NCI-H345 (cell line): ENCODE measurements around the gene ZNF236.

Experiments used
- DNase-seq: peaks from one replicate; lab custom pipeline; 2025; lab: John Stamatoyannopoulos, UW

ZNF236 gene

GRCh38 chr18:76973520-76974266 lies 151.3 kb downstream of the ZNF236 start:
- no peak for DNase-seq

GRCh38 chr18:76974386-76974785 lies 152.0 kb downstream of the ZNF236 start:
- no peak for DNase-seq

GRCh38 chr18:76975577-76976110 lies 153.3 kb downstream of the ZNF236 start:
- DNase-seq: no peak

DNA sequence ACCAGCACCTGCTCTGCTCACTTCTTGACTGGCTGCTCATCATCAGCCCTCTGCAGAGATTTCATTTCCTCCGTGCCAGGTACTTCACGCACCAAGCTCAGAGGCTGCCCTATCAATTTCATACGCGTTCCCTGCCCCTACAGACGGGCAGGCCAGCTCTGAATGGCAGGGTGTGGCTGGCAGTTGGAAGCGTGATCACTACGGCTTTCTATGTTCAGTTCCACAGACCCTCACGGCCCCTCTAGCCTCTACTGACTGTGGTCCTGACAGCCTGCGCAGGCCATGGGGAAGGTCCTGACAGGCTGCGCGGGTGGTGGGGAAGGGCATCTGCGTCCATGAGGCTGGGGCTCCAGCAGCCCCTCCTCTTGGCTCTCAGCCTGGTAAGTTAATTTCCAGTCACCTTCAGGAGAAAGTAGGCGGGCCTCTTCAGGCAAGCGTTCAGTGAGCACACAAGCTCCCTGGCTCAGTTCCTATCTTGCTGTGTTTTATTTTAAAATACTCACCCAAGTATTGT lies 154.8 kb downstream of the ZNF236 start:
- peak; percentile 83 for DNase-seq

DNA sequence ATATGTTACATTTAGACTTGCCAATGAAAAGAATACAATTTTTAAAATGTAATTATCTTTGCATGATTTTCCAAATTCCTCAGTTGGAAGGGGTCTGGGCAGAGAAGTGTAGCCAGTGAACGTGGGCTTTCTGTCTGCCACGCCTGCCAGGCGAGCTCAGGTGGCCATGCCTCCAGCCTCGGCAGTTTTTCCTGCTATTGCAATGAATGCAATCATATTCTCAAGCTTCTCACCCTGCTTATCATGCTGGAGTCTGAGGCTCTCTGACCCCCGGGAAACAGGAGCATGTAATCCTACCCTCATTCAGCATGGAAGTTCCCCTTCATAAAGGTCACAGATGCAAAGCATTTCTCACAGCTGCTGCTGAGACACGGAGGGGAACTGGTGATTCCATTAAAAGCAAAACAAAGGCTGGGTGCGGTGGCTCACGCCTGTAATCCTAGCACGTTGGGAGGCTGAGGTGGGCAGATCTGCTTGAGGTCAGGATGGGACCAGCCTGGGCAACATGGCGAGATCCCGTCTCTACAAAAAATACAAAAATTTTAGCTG lies 155.4 kb downstream of the ZNF236 start:
- DNase-seq: peak; percentile 30

- no peak for DNase-seq
These were observed 156.3 kb downstream of the ZNF236 start for GRCh38 chr18:76978616-76979015.

GRCh38 chr18:76979111-76979751 lies 156.9 kb downstream of the ZNF236 start:
- no peak for DNase-seq

DNA sequence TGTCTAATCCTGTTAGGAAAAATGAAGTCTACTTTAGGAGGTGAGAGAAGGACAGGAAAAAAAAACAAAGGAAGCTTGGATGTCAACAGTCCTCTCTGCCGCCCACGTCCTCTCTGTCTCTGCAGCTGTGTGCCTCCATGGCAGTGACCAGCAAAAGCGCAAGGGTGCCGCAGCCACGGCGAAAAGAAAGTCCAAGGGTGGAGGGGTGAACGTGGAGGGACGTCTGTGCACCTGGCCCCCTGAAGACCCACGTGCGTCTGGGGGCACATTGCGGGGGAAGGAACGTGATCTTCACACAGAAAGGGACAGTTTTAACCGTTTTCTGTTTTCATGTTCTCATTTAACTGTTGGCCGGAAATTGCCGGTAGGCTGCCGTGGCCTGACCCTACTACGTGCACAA lies 157.5 kb downstream of the ZNF236 start:
- DNase-seq: no peak

- no peak for DNase-seq
These were observed 158.5 kb downstream of the ZNF236 start for GRCh38 chr18:76980663-76981395.

- peak; percentile 37 for DNase-seq
These were observed 159.1 kb downstream of the ZNF236 start for GRCh38 chr18:76981396-76981968.

DNA sequence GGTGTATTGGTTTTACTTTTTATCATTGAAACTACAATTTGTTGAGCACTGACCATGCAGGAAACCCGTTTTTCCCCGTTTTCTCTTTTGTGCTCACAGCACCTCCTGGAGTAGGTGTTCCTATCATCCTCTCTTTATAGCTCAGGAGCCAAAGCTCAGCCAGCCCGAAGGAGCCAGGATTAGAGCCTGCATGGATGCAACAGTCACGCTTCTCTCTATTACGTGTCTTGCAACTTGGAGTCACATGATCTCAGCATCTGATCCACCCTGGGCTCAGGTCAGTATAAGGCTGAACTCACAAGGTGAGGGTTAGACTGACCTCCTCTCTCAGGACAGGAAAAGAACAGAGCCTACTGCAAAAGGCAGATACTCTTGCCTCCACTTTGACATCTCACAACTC lies 159.7 kb downstream of the ZNF236 start:
- DNase-seq: no peak

DNA sequence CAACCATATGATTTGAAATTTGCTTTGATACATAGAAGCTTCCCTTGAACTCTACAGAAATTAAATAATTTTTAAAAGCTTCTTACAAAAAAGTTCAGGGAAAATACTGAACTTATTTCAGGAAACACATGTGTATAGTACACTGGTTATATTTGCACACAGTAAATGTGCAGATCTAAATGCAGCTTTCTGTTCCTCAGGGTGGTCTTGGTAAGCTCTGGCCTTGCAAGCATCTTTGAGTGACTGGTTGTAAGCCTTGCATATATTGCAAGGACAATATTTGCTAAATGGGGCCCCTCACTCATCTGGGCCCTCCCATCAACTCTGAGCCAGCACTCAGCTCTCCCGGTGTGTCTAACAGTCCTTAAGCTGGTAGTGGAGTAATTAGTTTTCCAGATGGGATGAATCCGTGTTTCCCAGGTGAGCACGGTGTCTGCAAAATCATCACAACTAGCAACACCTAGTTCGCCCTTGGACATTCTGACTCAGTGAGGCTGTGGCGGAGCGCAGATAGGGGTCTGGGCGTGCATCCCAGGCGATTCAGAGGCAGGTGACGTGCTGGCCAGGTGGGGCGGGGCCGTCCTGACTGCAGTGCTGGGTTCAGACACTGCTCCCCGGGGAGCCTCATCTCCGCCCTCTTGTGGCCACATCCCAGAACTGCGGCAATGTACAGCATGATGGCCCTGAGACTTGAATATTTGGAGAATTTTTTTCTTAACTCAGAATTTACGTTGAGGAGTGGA lies 160.7 kb downstream of the ZNF236 start:
- peak; percentile 89 for DNase-seq

- DNase-seq: no peak
These were observed 161.3 kb downstream of the ZNF236 start for GRCh38 chr18:76983613-76984051.

DNA sequence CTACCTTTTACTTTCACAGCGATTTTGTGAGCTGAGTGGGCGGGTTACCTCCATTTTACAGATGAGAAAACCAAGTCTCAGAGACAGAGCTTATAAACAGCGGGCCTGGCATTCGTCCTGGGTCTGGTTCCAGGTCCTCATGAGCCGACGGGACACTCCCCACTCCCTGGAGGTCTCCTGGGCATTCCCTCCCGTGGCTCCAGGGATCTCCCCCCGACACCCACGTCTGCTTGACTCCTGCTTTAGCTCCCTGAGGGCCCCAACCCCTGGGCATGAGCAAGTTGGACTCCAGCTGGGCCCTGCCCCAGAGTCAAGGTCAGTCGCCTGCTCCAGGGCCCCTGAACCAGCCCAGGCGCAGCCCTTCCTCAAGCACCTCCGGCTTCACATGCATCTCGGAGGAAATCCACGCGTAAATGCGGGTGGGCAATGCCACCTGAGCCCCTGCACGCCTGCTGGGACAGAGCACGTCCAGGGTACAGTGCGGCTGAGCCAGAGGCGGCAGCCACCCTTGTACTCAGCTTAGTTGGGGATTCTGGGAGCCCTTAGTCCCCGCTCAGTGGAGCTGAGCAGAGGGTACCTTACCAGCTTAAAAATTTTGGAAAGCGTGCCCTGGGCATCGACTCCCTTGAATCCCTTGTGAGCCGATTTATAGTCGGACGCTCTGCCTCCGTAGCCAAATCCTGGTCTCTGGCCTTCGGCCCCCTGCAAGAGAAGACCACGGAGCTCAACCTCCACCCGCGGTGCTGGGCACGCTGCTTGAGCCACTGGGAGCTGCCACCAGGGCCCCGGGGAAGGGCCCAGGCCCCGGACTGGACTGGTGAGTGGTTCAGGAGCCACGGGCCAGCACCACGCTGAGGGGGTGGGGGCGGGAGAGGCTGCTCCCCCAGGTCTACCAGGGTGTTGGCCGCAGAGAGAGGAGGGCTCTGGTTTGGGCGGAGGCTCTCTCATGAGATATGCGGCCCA lies 162.1 kb downstream of the ZNF236 start:
- DNase-seq: no peak

GRCh38 chr18:76985156-76985950 lies 163.0 kb downstream of the ZNF236 start:
- no peak for DNase-seq

DNA sequence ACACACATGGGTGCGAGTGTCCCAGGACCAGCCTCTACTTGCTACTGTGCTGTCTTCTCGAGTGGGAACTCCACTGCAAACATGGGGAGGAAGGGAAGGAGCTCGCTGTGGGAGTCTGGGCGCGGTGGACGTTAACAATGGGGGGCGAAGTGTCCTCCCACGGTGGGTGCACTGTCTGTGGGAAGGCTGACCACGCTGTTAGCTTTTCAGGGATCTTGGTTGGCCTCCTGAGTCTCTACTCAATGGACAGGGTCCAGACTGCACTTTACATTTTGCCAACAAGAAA lies 163.5 kb downstream of the ZNF236 start:
- DNase-seq: no peak

GRCh38 chr18:76986406-76986805 lies 164.0 kb downstream of the ZNF236 start:
- no peak for DNase-seq

- no peak for DNase-seq
These were observed 165.9 kb downstream of the ZNF236 start for GRCh38 chr18:76988031-76988826.
